ENCODE data around the gene BCAS3.
"Not testable (repeated sequence)": the region's sequence is repeated elsewhere in the genome, so short reads cannot be mapped to it uniquely, and the experiment has no call there.

The BCAS3 gene

DNA sequence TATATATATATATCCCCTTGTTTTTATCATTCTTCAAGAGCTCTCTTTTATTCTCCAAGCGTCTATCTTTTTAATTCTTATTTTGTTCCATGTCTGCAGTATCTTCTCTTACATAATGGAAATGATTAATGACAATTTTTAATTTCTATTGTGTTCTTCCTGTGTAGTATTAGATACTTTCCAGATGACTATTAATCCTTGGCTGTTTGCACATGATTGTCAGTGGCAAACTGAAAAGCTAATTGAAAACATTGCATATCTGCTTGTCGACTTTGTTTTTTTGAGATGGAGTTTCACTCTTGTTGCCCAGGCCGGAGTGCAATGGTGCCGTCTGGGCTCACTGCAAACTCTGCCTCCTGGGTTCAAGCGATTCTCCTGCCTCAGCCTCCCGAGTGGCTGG, 124.7 kb downstream of the BCAS3 start:
- FAIRE-seq, result no peak

DNA sequence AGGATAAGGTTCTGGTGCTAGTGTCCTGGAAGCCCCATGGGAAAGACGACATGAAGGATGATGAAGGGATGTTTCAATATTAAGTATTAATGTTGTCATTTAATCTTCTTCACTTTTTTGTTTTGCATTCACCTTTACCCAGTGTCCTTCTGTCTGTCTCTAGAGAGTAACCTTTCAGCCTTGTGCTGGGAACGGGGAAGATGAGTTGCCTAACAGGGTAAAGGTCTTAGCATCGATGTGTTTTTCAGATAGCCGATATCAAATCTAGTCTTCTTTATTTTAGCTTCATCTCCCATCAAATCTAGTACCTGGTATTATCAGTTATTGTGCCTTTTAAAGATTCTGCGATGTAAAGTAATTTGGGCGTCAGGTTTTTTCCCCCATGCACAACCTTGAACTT, 125.4 kb downstream of the BCAS3 start:
- FAIRE-seq, result no peak

DNA sequence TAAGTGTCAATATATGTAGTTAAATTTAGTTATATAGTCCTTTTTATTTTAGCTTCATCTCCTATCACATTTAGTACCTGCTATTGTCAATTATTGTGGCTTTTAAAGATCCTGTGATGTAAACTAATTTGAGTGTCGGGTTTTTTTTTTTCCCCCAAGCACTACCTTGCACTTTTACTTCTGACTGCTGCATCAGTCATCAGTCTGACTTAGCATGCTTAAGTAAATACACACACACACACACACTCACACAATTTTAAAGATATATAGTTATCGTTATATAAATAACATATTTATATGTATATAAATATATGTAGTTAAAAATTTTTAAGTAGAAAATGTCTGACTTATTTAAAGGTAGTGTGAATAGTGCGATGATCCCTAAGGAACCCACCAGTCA, 127.2 kb downstream of the BCAS3 start:
- no peak for FAIRE-seq

DNA sequence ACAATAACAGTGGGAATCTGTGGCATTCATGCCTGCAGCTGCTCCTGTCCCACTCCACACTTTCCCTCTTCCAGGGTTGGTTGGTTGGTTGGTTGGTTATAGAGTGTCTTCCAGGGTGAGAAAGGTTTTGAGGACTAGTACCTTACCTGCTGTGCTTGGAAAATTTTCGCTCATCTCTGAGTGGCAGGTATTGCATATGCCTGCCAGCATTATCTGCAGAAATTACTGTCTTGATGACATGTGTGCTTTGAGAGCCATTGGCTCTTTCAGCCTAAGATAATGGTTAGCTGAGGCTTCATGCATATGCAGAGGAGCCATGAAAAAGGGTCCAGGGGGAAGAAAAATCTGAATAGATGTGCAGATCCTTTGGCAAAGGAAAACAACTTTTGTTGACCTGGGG, 131.8 kb downstream of the BCAS3 start:
- no peak for FAIRE-seq

DNA sequence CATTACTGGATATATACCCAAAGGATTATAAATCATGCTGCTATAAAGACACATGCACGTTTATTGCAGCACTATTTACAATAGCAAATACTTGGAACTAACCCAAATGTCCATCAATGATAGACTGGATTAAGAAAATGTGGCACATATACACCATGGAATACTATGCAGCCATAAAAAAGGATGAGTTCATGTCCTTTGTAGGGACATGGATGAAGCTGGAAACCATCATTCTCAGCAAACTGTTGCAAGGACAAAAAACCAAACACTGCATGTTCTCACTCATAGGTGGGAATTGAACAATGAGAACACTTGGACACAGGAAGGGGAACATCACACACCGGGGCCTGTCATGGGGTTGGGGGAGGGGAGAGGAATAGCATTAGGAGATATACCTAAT, 137.3 kb downstream of the BCAS3 start:
- not testable (repeated sequence) for FAIRE-seq

DNA sequence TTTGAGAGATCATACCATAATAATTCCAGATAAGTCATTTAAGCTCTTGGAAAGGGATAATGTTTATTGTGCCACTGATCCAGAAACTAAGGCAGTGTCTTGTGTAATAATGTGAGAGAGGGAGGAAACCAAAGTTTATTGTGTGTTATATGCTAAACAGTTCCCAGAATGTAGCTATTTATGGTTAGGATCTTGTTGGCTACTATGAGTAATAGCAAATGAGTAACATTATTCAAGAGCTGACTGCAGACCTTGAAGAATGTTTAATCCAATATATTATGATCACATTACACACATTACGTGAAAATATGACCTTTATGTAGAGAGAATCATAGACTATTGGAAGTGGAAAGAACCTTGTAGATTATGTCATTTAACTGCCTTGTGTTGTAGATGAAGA, 139.5 kb downstream of the BCAS3 start:
- FAIRE-seq, result no peak

DNA sequence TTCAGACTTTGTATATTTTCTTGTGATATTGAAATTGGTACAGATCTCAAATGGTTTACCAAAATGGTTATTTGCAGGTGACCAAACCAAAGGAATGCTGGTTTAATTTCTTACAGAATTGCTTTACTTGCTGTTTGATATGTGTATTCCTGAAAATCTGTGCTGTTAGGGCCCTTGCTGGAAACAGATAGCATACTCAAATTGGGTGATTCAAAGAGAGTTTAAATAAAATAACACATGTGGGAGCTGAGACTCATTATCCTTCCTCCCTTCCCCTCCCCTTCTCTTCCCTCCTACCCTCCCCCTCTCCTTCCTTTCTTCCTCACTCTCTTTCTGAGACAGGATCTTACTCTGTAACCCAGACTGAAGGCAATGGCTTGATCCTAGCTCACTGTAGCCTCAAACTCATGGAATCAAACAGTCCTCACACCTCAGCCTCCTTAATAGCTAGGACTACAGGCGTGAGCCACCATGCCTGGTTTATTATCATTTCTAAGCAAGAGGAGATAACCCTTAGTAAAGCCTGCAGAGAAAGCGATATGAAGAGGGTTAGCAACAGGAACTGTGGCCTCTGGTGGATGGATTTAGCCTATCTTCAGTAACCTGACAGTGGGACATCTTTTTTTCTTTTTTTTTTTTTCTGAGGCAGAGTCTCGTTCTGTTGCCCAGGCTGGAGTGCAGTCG, 141.9 kb downstream of the BCAS3 start:
- no peak for FAIRE-seq

DNA sequence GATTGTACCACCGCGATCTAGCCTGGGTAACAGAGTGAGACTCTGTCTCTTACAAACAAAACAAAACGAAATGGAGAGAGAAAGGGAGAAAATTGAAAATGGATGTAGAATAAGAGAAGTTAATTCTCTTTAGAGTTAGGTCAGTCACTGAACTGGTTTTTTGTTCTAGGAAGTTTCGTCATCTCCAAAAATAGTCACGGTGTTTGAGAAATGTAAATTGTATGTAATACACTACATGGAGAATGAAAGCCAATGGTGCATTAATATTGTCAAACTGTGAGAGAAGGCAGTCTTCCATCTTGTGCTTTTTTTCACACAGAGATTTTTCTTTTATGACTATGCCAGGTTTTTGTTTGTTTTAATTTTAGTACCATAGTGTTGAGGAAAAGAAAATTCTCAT, 145.9 kb downstream of the BCAS3 start:
- FAIRE-seq, result no peak

DNA sequence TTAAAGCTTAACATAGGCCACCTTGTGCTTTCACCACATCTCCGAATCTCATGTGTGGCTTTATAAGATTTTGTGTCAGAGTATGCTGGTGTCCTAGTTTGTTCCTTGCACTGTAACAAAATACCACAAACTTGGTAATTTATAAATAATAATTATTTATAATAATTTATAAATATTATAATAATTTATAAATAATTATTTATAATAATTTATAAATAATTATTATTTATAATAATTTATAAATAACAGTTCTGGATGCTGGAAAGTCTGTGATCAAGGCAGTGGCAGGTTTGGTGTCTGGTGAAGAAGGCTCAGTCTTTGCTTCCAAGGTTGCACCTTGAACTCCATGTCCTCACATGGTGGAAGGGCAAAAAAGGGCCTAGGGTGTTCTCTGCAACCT, 147.7 kb downstream of the BCAS3 start:
- no peak for FAIRE-seq

DNA sequence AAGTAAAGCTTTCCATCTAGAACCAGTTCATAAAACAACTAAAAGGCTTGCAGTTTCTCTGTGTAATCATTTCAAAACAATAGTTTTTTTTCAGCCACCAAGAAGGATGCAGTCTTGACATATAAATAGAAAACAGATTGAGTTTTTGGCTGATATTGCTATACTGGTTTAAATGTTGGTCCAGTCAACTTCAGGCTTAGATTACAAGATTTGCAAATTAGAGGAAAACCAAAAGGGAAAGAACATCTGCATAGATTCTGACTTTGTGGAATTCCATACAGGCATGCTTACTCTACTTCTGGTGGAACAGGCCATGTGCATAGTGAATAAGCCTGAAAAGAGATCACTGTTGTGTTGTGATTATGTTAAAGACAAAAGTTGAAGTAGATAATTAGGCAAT, 150.3 kb downstream of the BCAS3 start:
- no peak for FAIRE-seq

DNA sequence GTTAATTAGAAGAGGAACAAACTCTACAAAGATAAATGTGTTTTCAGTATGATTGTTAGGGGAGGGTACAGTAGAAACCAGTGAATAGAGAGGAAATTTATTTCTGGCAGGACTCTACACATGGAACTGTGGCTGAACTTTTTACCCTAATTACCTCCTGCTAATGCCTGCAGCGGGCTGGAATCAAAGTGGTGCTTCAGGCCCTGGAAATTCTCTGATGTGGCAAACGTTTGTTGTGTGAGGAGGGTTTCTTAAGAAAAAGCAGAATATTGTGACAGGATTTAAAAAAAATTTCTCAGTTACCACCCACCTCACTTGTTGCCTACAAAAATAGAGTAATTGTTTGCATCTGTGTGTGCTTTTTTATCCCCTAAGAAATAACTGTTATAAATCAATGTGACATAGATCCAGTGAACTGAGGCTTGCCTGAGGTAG, 154.5 kb downstream of the BCAS3 start:
- no peak for FAIRE-seq

DNA sequence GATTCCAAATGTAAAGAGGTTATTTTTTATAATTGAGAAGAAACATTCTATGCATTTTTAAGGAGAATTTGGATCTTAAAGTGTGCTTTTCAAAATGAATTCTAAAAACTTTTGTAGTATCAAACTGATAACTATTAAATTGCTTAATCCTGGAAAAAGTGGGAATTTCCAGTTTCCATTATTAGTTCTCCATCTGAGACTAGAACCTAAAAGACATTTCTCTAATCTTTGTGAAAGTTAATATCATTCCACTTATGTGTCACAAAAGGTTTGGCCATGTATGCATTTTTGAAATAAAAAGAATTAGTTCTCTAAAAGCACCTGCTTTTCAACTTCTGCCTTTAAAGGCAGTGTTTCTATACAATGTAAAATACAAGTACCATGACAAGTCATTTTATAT, 155.0 kb downstream of the BCAS3 start:
- no peak for FAIRE-seq

DNA sequence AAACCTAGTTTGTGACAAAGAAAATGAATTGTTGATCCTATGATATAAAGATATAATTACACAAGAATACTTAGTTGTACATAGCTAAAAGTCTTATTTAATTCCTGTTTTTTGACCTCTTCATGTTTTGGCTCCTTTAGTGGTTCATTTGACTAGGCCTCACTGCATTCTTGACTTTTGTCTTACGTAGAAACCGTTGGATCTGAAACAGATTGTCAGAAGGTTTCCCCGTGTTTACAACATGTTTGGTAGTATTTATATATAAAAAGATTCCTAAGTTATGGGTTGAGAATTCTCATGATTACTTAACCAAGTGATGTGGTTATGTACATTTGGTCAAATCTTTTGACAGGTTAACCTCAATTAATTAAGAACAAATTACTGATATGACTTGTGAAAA, 162.8 kb downstream of the BCAS3 start:
- FAIRE-seq, result no peak

DNA sequence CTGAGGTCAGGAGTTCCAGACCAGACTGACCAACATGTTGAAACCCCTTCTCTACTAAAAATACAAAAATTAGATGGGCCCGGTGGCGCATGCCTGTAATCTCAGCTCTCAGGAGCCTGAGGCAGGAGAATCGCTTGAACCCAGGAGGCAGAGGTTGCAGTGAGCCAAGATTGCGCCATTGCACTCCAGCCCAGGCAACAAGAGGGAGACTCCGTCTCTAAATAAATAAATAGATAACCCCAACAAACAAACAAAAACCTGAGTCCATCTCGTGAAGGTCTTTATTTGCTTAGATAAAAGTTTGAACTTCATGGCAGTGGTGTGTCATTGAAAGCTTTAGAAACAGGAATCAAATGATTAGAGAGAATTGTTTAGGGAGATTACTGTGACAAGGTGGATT, 167.4 kb downstream of the BCAS3 start:
- FAIRE-seq, result no peak

DNA sequence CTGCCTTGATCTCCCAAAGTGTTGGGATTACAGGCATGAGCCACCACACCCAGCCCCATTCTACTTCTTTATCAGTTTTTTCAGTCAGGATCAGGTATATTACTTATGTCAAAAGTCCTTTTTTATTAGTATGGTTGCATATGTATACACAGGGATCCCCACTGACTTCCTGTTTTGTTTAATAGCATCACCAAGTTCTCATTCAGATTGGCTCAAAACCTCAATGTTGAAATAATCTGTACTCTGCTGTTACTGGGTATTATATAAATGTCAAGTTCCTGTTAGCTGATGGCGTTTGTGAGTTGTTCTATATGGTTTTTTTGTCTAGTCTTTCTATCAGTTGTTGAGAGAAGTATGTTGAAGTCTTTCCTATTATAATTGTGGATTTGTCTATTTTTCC, 168.5 kb downstream of the BCAS3 start:
- FAIRE-seq, result no peak

DNA sequence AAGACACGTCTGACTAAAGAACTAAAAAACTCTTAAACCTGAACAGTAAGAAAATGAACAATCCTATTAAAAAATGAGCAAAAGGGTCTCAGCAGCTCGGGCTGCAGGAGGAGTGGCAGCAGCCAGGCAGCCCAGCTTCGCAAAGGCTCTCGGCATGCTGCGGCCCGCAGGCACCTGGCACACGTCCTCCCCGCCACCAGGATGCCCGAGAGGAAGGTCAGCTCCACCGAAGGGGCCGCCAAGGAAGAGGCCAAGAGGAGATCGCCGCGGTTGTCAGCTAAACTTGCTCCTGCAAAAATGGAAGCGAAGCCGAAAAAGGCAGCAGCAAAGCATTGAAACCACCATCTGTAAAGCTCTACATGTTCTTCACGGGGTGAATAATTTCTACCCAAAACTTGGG, 173.5 kb downstream of the BCAS3 start:
- FAIRE-seq, result no peak

DNA sequence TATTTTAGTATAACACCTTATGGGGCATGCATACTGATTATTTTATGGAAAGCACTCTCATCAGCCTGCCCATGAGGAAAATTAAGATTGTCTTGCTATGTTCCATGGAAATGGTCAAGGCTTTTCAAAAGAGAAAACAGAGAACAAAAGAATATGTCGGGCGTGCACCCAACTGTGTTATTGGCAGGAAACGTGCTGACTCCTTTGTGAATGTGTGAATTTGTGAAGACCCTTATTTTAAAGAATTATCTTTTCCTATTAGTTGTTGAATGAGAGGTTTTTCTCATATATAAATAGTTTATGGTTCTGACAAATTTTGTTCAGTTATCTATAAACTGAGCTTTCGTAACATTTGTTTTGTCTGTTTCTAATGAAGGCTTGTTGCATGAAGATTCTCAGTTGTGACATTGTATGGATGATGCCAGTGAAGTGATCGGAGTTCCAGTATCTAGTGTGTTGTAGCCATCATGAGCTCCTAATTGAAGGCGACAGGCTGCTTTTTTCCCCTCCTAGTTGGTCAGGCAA, 180.0 kb downstream of the BCAS3 start:
- FAIRE-seq, result no peak

DNA sequence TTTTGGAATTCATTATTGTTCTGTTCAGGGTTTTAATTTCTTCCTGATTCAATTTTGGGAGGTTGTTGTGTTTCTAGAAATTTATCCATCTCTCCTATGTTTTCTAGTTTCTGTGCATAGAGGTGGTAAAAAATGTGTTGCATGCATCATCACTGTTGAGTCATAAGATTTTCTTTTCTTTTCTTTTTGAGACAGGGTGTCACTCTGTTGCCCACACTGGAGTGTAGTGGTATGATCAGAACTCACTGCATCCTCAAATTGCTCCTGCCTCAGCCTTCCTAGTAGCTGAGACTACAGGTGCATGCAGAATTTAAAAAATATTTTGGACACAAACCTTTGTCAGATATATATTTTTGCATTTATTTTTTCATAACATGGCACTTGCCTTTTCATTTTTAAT, 184.8 kb downstream of the BCAS3 start:
- no peak for FAIRE-seq

DNA sequence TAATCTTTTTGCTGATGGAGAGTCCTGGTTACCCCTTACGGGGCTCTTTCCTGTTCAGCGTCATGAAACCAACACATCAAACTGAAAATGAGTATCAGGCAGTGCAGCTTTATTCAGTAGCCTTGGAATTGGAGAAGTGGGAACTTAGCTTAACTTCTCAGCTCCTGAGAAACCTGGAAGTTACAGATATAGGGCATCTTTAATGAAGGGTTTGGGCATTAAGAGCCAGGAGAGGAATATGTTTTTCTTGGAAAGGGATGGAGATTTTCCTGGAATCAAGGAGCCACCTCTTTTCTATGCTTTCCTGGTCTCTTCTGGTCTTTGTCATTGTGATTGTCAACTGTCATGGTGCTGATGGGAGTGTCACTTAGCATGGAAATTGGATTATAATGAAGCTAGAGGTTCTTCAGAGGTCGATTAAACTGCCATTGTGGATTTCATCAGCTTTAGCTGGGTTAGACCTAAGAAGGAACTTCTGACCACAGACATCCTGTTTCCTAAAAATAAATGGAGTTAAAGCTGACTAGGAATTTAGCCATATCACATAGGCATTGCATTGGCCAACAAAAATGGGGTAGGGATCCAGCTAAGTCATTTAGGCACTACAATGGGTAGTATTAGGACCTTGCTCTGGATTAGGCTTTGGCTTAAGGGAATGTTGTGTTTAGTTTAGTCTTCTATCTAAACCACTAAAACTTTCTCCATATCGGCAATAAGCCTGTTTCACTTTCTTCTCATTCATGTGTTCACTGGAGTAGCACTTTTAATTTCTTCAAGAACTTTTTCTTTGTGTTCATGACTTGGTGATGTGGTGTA, 186.4 kb downstream of the BCAS3 start:
- FAIRE-seq, result no peak

DNA sequence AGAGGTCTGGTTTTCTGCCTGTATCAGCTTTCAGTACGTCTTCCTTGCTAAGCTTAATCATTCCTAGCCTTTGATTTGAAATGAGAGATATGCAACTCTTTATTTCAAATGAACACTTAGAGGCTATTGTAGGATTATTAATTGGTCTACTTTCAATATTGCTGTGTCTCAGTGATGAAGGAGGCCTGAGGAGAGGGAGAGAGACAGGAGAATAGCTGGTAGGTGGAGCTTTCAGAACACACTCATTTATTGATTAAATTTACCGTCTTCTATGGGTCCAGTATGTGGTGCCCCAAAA, 187.0 kb downstream of the BCAS3 start:
- no peak for FAIRE-seq

DNA sequence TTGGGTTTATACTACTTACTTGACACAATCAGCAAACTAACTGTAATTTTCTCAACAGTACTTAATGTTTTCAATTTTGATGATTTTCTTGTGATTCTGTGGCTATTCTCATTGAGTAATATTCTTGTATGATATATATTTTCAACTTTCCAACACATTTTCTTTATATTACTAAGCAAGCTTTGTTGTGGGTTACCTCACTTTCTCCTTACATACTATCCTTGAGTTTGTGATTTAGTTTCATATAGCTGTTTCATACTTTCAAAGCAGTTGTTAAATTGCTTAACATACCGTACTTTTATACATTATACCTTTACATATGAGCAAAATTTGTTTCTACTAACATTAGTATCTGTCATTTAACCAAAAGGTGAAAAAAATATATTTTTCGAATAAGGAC, 197.1 kb downstream of the BCAS3 start:
- FAIRE-seq, result no peak

DNA sequence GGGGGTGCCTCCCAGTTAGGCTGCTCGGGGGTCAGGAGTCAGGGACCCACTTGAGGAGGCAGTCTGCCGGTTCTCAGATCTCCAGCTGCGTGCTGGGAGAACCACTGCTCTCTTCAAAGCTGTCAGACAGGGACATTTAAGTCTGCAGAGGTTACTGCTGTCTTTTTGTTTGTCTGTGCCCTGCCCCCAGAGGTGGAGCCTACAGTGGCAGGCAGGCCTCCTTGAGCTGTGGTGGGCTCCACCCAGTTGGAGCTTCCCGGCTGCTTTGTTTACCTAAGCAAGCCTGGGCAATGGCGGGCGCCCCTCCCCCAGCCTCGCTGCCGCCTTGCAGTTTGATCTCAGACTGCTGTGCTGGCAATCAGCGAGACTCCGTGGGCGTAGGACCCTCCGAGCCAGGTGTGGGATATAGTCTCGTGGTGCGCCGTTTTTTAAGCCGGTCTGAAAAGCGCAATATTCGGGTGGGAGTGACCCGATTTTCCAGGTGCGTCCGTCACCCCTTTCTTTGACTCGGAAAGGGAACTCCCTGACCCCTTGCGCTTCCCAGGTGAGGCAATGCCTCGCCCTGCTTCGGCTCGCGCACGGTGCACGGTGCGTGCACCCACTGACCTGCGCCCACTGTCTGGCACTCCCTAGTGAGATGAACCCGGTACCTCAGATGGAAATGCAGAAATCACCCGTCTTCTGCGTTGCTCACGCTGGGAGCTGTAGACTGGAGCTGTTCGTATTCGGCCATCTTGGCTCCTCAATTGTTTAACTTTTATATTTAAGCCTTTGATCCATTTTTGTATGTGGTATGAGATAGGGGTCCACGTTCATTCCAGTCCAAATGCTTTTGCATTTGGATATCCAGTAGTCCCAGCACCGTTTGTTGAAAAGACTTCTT, 209.3 kb downstream of the BCAS3 start:
- not testable (repeated sequence) for FAIRE-seq

DNA sequence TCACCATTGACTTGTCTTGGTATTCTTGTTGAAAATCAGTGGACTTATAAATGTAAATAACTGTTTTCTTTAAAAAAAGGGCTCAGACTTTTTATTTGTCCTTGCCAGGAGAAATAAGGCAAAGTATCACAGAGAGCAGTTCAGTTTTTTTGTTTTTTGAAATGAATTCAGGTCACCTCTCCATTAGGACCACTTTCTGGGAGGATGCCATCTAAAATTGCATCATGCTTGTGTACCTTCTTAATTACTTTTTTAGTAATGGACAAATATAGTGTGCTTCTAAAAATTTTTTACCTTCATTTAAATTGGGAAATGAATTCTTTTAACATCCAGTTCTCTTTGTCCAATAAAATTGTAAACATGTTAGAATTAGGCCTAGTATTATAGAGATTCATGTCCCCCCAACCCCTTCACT, 210.0 kb downstream of the BCAS3 start:
- FAIRE-seq, result no peak

Measured in islet of Langerhans (tissue), 1 donor.